NK-92 (cell line): ENCODE results near the gene SLC35F4.

Experiments
- DNase-seq: peaks from one replicate; lab custom pipeline; 2025; ENCODE audit not compliant: unreplicated experiment; lab: John Stamatoyannopoulos, UW

SLC35F4 gene

GRCh38 chr14:57637901-57638300 lies 228.0 kb downstream of the SLC35F4 start:
- no peak for DNase-seq

DNA sequence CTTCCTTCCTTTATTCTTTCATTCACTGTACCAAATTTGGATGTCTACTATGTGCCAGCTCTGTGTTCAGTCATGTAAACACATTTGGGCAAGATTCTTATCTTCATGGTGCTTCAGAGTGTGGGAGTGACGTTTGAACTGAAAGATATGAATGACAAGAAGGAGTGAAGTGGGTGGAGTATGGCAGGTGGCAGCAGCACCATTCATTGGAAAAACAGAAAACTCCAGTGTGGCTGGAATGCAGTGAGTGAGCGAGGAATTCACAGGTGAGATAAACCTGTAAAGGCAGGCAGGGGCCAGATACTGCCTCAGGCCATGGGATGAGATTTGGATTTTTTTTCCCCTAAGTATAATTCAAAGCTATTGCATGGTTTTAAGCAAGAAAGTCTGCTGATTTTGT lies 231.6 kb downstream of the SLC35F4 start:
- DNase-seq: no peak

DNA sequence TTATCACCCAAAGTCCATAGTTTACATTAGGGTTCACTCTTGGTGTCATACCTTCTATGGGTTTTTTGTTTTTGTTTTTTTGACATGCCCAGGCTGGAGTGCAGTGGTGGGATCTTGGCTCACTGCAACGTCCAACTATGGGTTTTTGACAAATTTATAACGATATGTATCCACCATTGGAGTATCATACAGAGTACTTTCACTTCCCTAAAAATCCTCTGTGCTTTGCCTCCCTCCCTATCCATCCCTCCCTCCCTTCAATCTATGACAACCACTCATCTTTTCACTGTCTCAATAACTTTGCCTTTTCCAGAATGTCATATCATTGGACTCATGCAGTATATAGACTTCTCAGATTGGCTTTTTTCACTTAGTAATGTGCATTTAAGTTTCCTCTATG lies 233.2 kb downstream of the SLC35F4 start:
- no peak for DNase-seq

DNA sequence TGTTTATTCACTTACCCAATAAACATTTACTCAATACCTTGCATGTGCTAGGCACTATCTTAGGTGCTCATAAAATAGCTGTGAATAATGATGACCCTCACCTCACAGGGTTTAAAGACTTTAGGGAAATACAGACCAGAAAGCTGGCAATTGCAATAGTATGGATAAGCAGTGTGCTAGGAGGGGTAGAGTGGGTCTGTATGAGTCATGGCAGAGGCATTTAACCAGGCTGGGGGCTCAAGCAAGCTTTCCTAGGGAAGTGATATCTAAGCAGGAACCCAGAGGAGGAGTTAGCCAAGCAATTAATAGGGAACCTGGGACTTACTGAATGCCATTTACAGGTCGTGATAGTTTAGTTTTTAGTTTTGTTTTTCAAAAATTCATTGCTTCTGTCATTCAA lies 248.4 kb downstream of the SLC35F4 start:
- DNase-seq: no peak

GRCh38 chr14:57612946-57613345 lies 252.9 kb downstream of the SLC35F4 start:
- no peak for DNase-seq

GRCh38 chr14:57611555-57612075 lies 254.3 kb downstream of the SLC35F4 start:
- no peak for DNase-seq

DNA sequence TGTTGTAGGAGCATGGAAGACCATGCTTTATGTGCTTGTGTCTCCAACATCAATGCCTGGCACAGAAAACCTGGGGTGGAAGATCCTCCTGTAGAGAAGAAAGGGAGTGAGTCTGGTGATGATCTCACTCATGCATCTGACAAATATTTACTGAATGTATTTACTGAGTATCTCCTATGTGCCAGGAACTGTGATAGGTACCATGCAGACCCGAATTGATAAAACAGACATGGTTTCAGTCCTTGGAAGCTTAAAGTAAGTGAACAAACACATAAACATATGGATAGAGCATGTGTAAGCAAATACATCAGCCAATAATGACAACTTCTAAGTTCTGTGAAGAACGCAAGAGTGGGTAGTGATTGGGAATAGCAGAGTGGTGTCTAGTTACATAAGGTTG lies 255.3 kb downstream of the SLC35F4 start:
- DNase-seq: no peak

DNA sequence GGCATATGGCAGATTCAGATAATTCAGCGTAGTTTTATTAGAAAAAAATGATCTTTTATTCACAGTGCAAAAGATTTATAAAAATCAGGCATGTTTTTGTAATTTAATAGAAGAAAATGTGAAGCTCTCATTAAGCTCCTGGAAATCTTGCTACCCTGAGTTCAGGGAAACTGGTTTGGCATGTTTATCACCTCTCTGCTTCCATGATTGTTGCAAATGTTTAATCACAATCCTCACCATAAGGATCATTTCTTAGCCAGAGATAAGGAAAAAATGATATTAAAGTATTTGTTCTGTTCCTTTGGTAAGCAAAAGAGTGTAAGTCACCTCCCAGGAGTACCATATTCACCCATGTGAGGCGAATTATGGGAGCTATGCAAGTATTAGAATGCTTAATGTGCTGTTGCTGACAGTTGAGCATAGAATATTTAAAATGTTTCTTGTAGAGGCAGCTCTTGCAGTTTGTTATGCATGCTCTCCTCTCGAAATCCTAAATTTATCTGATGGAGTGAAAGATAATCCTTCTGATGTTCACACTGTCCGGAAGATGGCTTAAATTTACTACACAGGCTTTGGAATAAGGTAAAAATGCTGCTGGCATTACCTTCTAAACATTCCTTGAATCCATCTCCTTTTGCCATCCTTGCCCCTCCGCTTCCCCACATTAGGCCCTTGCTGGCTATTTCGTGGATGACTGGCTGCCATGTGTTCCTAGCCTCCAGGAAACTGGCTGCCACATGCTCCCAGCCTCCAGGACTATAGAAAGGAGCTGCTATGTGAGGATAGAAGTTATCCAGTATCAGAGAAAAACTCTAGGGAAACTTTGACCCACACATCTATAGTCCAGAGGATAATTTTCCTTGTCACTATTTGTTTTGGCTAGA lies 256.5 kb downstream of the SLC35F4 start:
- no peak for DNase-seq

DNA sequence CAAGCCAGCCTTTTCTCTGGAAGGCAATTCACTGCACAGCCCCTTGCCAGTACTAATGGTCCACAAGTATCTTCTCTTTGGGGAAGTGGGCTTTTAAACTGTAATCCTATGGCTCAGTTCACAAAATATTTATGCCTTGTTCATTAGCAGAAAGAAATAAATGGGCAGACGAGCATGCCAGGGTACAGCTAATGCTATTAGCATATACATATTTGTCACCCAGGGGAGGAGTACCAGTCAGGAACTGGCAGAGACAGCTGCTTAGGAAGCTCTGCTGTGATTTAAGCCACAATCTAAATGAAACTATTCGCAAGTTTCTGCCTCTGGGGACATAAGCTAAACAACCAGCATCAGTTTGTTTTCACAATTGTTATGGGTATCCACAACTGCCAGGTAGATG lies 258.8 kb downstream of the SLC35F4 start:
- no peak for DNase-seq

DNA sequence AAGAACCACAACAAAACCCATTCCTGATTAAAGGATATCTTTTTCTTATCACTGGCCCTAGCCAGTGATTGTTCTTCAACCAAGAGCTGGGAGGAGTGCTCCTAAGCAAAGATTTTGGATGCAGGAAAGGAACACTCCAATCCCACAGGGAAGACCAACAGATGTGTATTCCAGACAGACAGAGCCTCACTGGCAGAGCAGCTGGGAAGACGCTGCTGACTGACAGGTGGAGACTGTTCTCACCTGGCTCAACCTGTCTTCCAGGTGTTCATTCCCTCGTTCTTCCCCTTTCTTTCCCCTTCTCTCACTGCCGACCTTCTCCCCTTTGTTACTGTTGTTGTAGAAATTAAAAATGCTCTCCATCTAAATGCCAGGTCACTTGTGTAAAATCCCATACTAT lies 282.5 kb downstream of the SLC35F4 start:
- DNase-seq: no peak

GRCh38 chr14:57582746-57583145 lies 283.1 kb downstream of the SLC35F4 start:
- no peak for DNase-seq

DNA sequence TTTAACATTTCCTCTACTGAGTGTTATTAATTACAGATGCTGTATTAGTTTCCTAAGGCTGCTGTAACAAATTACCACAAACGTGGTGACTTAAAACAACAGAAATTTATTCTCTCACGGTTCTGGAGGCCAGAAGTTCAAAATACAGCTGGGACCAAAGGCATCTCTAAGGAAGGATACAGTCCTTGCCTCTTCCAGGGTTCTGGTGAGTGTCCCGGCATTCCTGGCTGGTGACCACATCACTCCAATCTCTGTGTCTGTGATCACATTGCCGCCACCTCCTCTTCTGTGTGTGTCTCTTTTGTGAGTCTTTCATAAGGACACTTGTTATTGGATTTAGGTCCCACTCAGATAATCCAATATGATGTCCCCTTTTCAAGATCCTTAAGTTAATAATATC lies 287.1 kb downstream of the SLC35F4 start:
- DNase-seq: no peak

- no peak for DNase-seq
Measured at GRCh38 chr14:57576498-57576897, 289.4 kb downstream of the SLC35F4 start.

DNA sequence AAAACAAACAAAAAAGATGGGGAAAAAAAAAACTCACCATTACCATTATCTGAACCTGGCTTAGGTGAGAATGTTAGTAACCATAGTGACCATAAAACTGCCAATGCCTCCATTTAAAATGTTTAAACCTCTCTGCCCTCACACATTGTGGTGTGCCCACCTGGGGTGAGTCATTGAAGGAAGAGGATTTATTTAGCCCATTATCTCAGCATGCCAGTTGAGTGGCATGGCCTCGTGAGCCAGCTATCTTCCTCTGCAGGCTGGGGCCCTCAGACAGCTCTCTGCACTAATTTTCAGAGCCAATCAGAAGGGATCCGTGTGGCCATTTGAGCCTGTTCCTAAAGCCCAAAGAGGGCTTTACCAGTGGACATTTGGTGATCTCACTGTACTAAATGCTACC lies 290.4 kb downstream of the SLC35F4 start:
- DNase-seq: no peak

- DNase-seq: no peak
Measured at GRCh38 chr14:57574617-57575288, 291.1 kb downstream of the SLC35F4 start.

DNA sequence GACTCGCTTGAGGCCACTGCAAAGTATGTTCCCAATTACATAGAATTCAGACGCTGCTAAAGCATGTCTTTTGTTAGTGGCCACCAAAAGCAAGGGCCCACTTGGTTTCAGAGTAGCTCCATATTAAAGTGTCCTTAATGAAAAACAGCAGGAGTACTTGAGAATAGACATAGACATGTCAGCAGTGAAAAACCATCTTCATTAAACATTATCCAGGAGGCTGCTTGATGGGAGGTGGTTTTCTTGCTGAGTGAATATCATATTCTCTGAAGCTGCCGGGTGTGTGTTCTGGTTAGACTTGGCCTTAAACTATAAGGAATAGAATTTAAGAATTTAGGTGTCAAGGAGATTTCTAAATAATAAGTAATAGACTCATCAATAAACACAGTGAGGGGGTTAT lies 292.7 kb downstream of the SLC35F4 start:
- no peak for DNase-seq

GRCh38 chr14:57568554-57568953 lies 297.3 kb downstream of the SLC35F4 start:
- DNase-seq: no peak

DNA sequence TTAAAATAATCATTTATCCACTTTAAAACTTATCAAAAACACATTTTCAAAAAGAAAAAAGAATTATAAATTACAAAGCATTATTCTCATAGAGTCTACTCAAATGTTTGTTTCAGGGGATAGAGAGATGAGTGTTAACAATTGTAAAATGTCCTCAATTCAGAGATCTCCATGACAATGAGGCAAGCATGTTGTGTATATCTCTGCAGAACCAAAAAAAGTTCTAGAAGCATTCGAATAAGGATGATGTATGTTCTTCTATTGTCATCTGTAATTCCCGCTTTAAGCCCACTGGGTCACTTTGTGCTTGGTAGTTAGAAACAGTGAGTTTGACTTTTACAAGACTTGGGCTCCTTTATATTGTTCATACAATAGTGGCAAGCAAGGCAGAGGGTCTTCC lies 298.7 kb downstream of the SLC35F4 start:
- no peak for DNase-seq

GRCh38 chr14:57560681-57561080 lies 305.2 kb downstream of the SLC35F4 start:
- DNase-seq: no peak

DNA sequence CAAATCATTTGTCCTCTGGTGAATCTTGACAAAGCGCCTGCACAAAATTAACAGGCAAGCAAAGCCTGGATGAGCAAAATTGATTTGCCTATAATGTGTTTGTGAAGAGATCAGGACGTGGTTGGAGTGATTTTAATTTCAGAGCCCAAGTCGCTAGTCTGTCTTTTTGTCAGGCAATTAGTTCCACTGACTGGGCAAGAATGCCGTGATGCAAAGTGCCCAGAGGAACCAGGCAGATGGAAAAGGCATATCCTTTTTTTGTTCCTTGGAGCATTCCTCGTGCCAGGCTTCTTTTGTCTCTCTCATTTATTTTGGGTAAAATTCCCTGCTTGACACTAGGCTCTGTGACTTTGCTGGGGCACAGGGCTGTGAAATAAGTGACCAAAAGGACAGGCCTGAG lies 306.3 kb downstream of the SLC35F4 start:
- DNase-seq: no peak

GRCh38 chr14:57549765-57550420 lies 316.0 kb downstream of the SLC35F4 start:
- DNase-seq: no peak
